AG09309 (cell line): Measurements from ENCODE around the gene MARCHF11.

ENCODE experiments used
- DNase-seq: peaks from one replicate; pipeline ENCODE4 v3.0.0-alpha.2; 2010; ENCODE audit warnings: low read depth
- H3K4me3 ChIP-seq: 2 replicates; pipeline ENCODE4 v1.5.1; 2011; ENCODE audit warnings: mild to moderate bottlenecking, low read depth, low read length, moderate library complexity; ENCODE audit not compliant: control insufficient read depth
- TF ChIP-seq, protein P1 (sequence below): IDR thresholded peaks from 2 replicates; pipeline ENCODE4 v1.5.1; 2011; ENCODE audit warnings: mild to moderate bottlenecking, low read depth, low read length, inconsistent platforms; ENCODE audit not compliant: insufficient read depth, control insufficient read depth; ENCODE audit errors: missing control alignments

MARCHF11 gene

DNA sequence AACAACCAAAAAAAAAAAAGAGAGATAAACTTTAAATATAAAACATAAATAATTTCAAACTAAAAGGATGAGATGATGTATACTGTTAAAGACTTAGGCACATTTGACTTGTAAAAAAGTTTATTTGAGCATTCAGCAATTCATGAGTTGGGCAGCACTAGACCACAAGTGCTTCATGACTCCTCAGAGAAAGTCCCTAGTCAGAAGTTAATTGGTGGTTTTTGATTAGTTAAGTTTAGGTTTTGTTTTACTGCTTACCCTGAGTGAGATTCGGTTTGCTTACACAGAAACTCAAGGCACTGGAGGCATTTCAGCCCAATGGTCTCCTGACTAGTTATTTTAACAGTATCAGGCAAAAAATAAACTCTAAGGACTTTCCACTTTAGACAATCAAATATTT is 129.2 kb downstream of the MARCHF11 start:
- H3K4me3 ChIP-seq: no peak overlapping the region
- TF ChIP-seq, protein P1, sequence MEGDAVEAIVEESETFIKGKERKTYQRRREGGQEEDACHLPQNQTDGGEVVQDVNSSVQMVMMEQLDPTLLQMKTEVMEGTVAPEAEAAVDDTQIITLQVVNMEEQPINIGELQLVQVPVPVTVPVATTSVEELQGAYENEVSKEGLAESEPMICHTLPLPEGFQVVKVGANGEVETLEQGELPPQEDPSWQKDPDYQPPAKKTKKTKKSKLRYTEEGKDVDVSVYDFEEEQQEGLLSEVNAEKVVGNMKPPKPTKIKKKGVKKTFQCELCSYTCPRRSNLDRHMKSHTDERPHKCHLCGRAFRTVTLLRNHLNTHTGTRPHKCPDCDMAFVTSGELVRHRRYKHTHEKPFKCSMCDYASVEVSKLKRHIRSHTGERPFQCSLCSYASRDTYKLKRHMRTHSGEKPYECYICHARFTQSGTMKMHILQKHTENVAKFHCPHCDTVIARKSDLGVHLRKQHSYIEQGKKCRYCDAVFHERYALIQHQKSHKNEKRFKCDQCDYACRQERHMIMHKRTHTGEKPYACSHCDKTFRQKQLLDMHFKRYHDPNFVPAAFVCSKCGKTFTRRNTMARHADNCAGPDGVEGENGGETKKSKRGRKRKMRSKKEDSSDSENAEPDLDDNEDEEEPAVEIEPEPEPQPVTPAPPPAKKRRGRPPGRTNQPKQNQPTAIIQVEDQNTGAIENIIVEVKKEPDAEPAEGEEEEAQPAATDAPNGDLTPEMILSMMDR: no peak
- DNase-seq: no peak

GRCh38 chr5:16049761-16050160 is 129.8 kb downstream of the MARCHF11 start:
- TF ChIP-seq, protein P1: no peak
- no peak for DNase-seq
- H3K4me3 ChIP-seq: no peak overlapping the region

- H3K4me3 ChIP-seq: no peak overlapping the region
- TF ChIP-seq, protein P1: no peak
- no peak for DNase-seq
Observed at GRCh38 chr5:16048132-16048531, 131.5 kb downstream of the MARCHF11 start.

DNA sequence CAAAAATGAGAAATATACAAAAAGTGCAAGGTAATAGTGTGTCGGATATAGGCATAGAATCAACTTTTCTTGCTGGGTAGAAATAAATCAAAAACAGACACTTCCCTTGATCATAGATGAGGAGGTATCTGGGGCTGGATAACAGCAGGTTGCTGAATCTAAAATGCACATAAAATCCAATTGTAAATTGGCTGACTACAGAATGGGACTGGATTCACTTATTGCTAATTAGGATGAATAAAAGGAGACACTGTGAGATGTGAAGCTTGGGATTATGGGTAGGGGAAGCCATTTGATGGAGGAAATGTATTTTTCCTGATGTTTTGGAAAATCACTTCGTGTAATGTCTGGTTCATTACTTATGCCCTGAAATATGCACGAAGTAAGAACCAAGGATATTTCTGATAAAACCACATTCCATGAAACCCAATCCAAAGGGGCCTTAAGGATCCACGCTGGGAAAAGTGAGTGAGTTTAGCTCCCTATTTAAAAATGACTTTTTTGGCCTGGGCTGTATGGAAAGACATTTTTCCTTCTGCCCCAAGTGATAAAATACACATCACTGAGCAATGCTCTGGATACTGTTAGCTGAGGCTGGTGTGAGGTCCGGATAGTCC is 136.1 kb downstream of the MARCHF11 start:
- TF ChIP-seq, protein P1: no peak
- DNase-seq: no peak
- no peak overlapping the region for H3K4me3 ChIP-seq

GRCh38 chr5:16037121-16037845 is 142.3 kb downstream of the MARCHF11 start:
- no peak for DNase-seq
- TF ChIP-seq, protein P1: no peak
- no peak overlapping the region for H3K4me3 ChIP-seq

DNA sequence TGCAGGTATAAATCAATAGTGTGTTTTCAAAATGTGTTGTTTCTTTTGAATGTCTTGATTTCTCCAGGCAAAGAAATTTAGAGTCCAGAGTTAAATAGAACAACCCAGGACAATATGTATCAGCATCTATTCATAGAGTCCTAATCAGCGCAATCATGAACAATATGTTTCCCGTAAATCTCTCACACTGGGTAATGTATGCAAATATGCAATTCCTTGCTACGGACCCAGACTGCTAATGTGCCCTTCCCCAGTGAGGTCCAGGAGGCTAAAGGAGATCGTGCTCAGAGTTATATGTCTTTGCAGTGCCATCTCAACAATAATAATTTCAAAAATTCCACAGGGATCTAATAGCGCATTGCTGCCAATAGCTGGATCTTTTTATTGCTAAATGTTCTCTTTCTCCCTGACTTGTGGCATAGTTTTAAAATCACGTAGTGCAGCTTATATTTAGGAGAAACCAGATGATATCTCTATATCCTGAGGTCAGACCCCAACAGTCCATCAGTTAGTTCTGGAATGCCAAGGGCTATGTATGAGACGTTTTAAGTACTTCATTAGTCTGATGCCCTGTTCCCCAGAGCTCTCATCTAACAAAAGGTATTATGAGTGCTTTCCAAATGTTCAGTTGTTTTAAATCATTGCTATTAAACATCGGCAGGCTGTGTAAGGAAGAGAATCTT is 145.1 kb downstream of the MARCHF11 start:
- DNase-seq: no peak
- TF ChIP-seq, protein P1: no peak
- no peak overlapping the region for H3K4me3 ChIP-seq
